K562 (cell line): Measurements from ENCODE around the gene MYH15. TPM values are rescaled to one million over a fixed set of nuclear protein-coding genes. Genes with fewer than 3 reads are reported as not detected.

Experiments
- ATAC-seq: fragments of 200-7000 bp; cut with Tn5 transposase; 3 replicates; pipeline ENCODE4 v1.9.1; 2020; ENCODE audit warnings: moderate library complexity
- BruUV-seq: library from RNA; stranded (reverse); fragments of 400-500 nt; replicated peaks from 2 replicates; lab custom pipeline; 2021; lab: Mats Ljungman, UMichigan
- CTCF ChIA-PET: fragments of 300-600 bp; formaldehyde crosslinking; extraction: SDS; loops from one replicate; lab custom pipeline; 2021; ENCODE audit warnings: low intra/inter-chr PET ratio; lab: Yijun Ruan, JAX
- POLR2A ChIA-PET: fragments of 300-600, 350-650 bp; sonication (Branson Sonifier 250); formaldehyde crosslinking; extraction: SDS; loops from one replicate; lab custom pipeline; 2021; ENCODE audit warnings: antibody characterized with exemption, inconsistent platforms; lab: Yijun Ruan, JAX
- DNase-seq, 4 experiments: peaks; one replicate each; pipeline versions ENCODE4 v3.0.0 to v3.0.0-alpha.2; 2011 to 2018; ENCODE audit warnings: low spot score in 3 of 4, mixed read lengths in 3 of 4; ENCODE audit errors: extremely low read depth in 1 of 4
- FAIRE-seq: peaks from 2 replicates; lab custom pipeline; 2011; peaks lifted over from hg19 to GRCh38; lab: Jason Lieb, UNC
- H2AFZ ChIP-seq: 2 replicates; pipeline ENCODE4 v1.6.0; 2011; ENCODE audit warnings: low read depth, low read length, control low read depth, inconsistent platforms
- H3K27ac ChIP-seq: fragments of 200-600 bp; 3 replicates; pipeline ENCODE4 v1.8.0; 2011; ENCODE audit warnings: low read depth, mild to moderate bottlenecking, control low read depth, inconsistent platforms, low read length, moderate library complexity, mixed read lengths; ENCODE audit errors: extremely low read depth
- H3K27me3 ChIP-seq, 2 experiments: fragments of 300-600 bp in 1 of 2; 2 replicates in 1 of 2; 3 replicates in 1 of 2; pipeline versions ENCODE4 v1.6.0 to v1.8.0; 2011; ENCODE audit warnings: inconsistent platforms in 2 of 2, low read length in 2 of 2, mild to moderate bottlenecking in 1 of 2, mixed read lengths in 1 of 2, moderate library complexity in 1 of 2; ENCODE audit not compliant: control insufficient read depth in 2 of 2, insufficient read depth in 2 of 2
- H3K36me3 ChIP-seq: fragments of 300-600 bp; 3 replicates; pipeline ENCODE4 v1.8.0; 2011; ENCODE audit warnings: mild to moderate bottlenecking, low read length, inconsistent platforms; ENCODE audit not compliant: control insufficient read depth, insufficient read depth
- H3K4me1 ChIP-seq, 2 experiments: fragments of 200-600 bp in 1 of 2; replicated peaks in 1 of 2; 2 replicates in 1 of 2; 3 replicates in 1 of 2; pipeline versions ENCODE4 v1.5.1 to v1.8.0; 2011; ENCODE audit warnings: inconsistent platforms in 2 of 2, low read length in 2 of 2, mild to moderate bottlenecking in 1 of 2, mixed read lengths in 1 of 2, moderate library complexity in 1 of 2; ENCODE audit not compliant: control insufficient read depth in 2 of 2, insufficient read depth in 2 of 2
- H3K4me2 ChIP-seq: 2 replicates; pipeline ENCODE4 v1.6.1; 2011; ENCODE audit warnings: low read length, control low read depth, inconsistent platforms, mixed read lengths; ENCODE audit not compliant: insufficient read depth
- H3K4me3 ChIP-seq: fragments of 200-600 bp; sonication (generic), shearing (Covaris generic); 2 replicates; pipeline ENCODE4 v1.5.1; 2016; ENCODE audit warnings: control low read depth, inconsistent platforms
- H3K79me2 ChIP-seq: fragments of 200-600 bp; 3 replicates; pipeline ENCODE4 v1.8.0; 2011; ENCODE audit warnings: low read length, inconsistent platforms; ENCODE audit not compliant: control insufficient read depth, insufficient read depth
- H3K9ac ChIP-seq, 2 experiments: 2 replicates each; pipeline versions ENCODE4 v1.6.0 to v1.6.1; 2011; ENCODE audit warnings: low read depth in 2 of 2, low read length in 2 of 2, control low read depth in 1 of 2, inconsistent platforms in 1 of 2, mild to moderate bottlenecking in 1 of 2, mixed read lengths in 1 of 2; ENCODE audit not compliant: insufficient read depth in 1 of 2
- H3K9me1 ChIP-seq: one replicate; pipeline ENCODE4 v1.6.0; 2011; ENCODE audit warnings: inconsistent platforms, mild to moderate bottlenecking, low read length, moderate library complexity; ENCODE audit not compliant: control insufficient read depth, insufficient read depth
- H3K9me3 ChIP-seq: replicated peaks from 2 replicates; pipeline ENCODE4 v1.5.1; 2011; ENCODE audit warnings: low read depth, low read length, inconsistent platforms; ENCODE audit not compliant: control insufficient read depth, insufficient read depth
- H4K20me1 ChIP-seq: replicated peaks from 2 replicates; pipeline ENCODE4 v1.6.1; 2011; ENCODE audit warnings: low read length, inconsistent platforms, mixed read lengths; ENCODE audit not compliant: control insufficient read depth, insufficient read depth
- CAMTA2 ChIP-seq: fragments of 250-450 bp; sonication (Bioruptor Pico); conservative IDR thresholded peaks from 2 replicates; pipeline ENCODE4 v1.5.1; 2022
- CEBPG ChIP-seq, 3 experiments: fragments of 200-800 bp in 1 of 3; sonication (Bioruptor generic) in 1 of 3; sonication (generic) in 1 of 3; formaldehyde crosslinking in 1 of 3; IDR thresholded peaks in 2 of 3; conservative IDR thresholded peaks in 1 of 3; 2 replicates each; pipeline versions ENCODE4 v1.6.1 to v1.8.0; 2016 to 2022; ENCODE audit warnings: missing compliant biosample characterization in 2 of 3, missing genetic modification characterization in 2 of 3, mild to moderate bottlenecking in 1 of 3, missing genetic modification reagents in 1 of 3
- CREB1 ChIP-seq, 2 experiments: sonication (generic) in 1 of 2; formaldehyde crosslinking in 1 of 2; IDR thresholded peaks; 2 replicates each; pipeline versions ENCODE4 v1.6.1 to v1.8.0; 2012 to 2022; ENCODE audit warnings: inconsistent platforms in 1 of 2, mild to moderate bottlenecking in 1 of 2, missing genetic modification reagents in 1 of 2, moderate library complexity in 1 of 2
- NUFIP1 ChIP-seq: fragments of 450-650 bp; IDR thresholded peaks from 2 replicates; pipeline ENCODE4 v1.6.1; 2018; ENCODE audit not compliant: partially characterized antibody
- SREBF2 ChIP-seq: sonication (generic); formaldehyde crosslinking; IDR thresholded peaks from 2 replicates; pipeline ENCODE4 v1.4.0; 2020; ENCODE audit warnings: mild to moderate bottlenecking, missing genetic modification reagents
- WGBS: fragments of 100-300 bp; shearing (Covaris generic); methylation state at CpG from one replicate; pipeline ENCODE4 v1.1.6; 2016; ENCODE audit warnings: low coverage, mixed read lengths; ENCODE audit not compliant: insufficient coverage; ENCODE audit errors: missing lambda C conversion rate; 5-methylcytosine and 5-hydroxymethylcytosine counted together
- in situ Hi-C: fragments of 300-500 bp; cut with MboI; formaldehyde crosslinking; loops from 4 replicates; pipeline ENCODE4 v1.15.0; 2018; ENCODE audit warnings: inconsistent platforms, mixed read lengths
- intact Hi-C: fragments of 100-400 bp; cut with micrococcal nuclease; formaldehyde crosslinking; loops from 2 replicates; pipeline ENCODE4 v1.14.2; 2022
- polyA plus RNA-seq, 8 experiments: library from polyadenylated mRNA; depleted of rRNA in 4 of 8; stranded (reverse) in 5 of 8; unstranded in 3 of 8; fragments of >200 nt; fragmentation: Nextera tagmentation in 2 of 8; fragmentation: Illumina TruSeq in 1 of 8; extraction: Ambion mirVana in 2 of 8; extraction: Trizol in 1 of 8; gene quantifications; 2 replicates each; pipeline versions ENCODE4 v1.2.1 to v1.2.3, GENCODE V29; 2011 to 2014; ENCODE audit warnings: inconsistent platforms in 1 of 8, missing spikeins in 1 of 8
- total RNA-seq, 7 experiments: library from RNA; depleted of rRNA in 6 of 7; stranded (reverse); fragments of >200 nt in 6 of 7; fragmentation: Illumina TruSeq in 2 of 7; extraction: Trizol in 2 of 7; gene quantifications; 2 replicates each; pipeline versions ENCODE4 v1.2.1 to v1.2.3, GENCODE V29; 2011 to 2021; ENCODE audit warnings: low replicate concordance in 1 of 7
- TF ChIP-seq, protein P1 (sequence below), 2 experiments: fragments of 450-650 bp in 1 of 2; sonication (generic) in 1 of 2; formaldehyde crosslinking in 1 of 2; IDR thresholded peaks in 1 of 2; conservative IDR thresholded peaks in 1 of 2; 2 replicates each; pipeline versions ENCODE4 v1.6.1 to v1.8.1; 2016 to 2023; ENCODE audit warnings: mild to moderate bottlenecking in 2 of 2, moderate library complexity in 2 of 2, inconsistent platforms in 1 of 2, missing genetic modification reagents in 1 of 2

Gene MYH15
- total and polyA plus RNA-seq, 9 of the 15 experiments (the other 6 are each of a cell fraction or from before 2014, with no cell fraction given), result 0.03 to 0.29 (median 0.12) TPM

DNA sequence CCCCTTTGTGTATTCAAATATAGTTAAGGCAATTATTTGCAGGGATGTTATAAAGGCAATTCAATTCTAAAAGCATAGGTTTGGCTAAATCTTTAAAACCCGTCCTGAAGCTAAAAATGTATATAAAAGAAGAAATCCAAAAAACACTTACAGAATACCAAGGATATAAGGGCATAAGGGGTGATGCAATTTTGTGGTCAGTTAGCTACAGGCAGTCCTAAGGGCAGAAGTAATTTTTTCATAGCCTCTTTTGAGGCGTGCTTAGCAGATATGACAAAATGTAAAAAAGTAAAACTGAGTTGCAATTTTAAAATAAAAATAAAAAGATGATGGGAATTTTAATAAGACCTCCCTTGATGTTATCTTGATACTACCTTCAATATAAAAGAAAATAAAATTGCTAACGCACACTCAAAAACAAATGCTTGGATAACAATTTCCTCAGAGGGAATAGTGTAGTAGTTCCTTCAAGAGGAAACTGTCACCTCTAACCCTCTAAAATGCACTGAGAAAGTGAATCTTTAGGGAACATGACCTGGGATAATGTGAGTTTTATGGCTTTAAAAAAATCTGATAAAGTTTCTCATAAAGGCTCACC, 104.2 kb downstream of the MYH15 start:
- WGBS, result 10% methylated on average over 2 of the region's 3 CpGs
- CTCF ChIA-PET, result interaction anchor here (0.5 kb wide), 1 partner anchor 746 kb away, joined by 6 read pairs; no protein-coding TSS in a partner anchor
- POLR2A ChIA-PET, result no interaction called here
- DNase-seq (no peak), ATAC-seq (peak; percentile 31; the same call in 2 of the 3 replicates), FAIRE-seq (no peak)
- TF ChIP-seq CAMTA2 (CRISPR knock-in tag) (no peak), SREBF2 (CRISPR knock-in tag) (no peak), CEBPG (CRISPR knock-in tag; IDR thresholded peaks at IDR 0.05) (0 out of 2 replicates have a peak, but pooled peaks have one; percentile 34), CEBPG (tag; conservative IDR thresholded peaks at IDR 0.05 in 1 of 2, IDR thresholded peaks at IDR 0.05 in 1 of 2) (peak; percentile 59 to 82), NUFIP1 (no peak), CREB1 (IDR thresholded peaks at IDR 0.05) (no peak), CREB1 (CRISPR knock-in tag; IDR thresholded peaks at IDR 0.05) (no peak)
- TF ChIP-seq, protein P1, sequence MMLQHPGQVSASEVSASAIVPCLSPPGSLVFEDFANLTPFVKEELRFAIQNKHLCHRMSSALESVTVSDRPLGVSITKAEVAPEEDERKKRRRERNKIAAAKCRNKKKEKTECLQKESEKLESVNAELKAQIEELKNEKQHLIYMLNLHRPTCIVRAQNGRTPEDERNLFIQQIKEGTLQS (IDR thresholded peaks at IDR 0.05), result peak; percentile 48; the same call in 1 of the 2 replicates
- TF ChIP-seq, protein P1 (CRISPR knock-in tag; conservative IDR thresholded peaks at IDR 0.05), result no peak
- in situ Hi-C loops, result loop anchor here (10.0 kb wide), 1 partner anchor 251 kb away; no protein-coding TSS in a partner anchor
- Histone ChIP-seq H3K27ac (no peak overlapping the region), H3K27me3 (no peaks in the 10 kb centered on the region; a peak in 1 of 5 replicates), H3K9ac (no peak overlapping the region), H3K9me3 (no peaks in the 10 kb centered on the region), H3K4me1 (no peaks in the 10 kb centered on the region), H3K4me2 (no peak overlapping the region), H3K9me1 (no peaks in the 10 kb centered on the region), H3K79me2 (no peaks in the 10 kb centered on the region), H2AFZ (no peak overlapping the region), H3K36me3 (no peaks in the 10 kb centered on the region), H4K20me1 (no peaks in the 10 kb centered on the region), H3K4me3 (no peak overlapping the region)
- intact Hi-C loops, result loop anchor here (1.0 to 10.0 kb wide), 2 partner anchors 253 to 471 kb away; no protein-coding TSS in a partner anchor
- no TSS peak for BruUV-seq
